IMR-90 (cell line): Measurements from ENCODE around the gene ARFIP2. TPM values are rescaled to one million over a fixed set of nuclear protein-coding genes. Genes with fewer than 3 reads are reported as not detected.

Experiments
- ATAC-seq: fragments of 200-7000 bp; cut with Tn5 transposase; 2 replicates; pipeline ENCODE4 v1.9.1; 2020; ENCODE audit warnings: low read depth, mild to moderate bottlenecking, moderate library complexity
- BruUV-seq: library from RNA; stranded (reverse); fragments of 400-500 nt; replicated peaks from 2 replicates; lab custom pipeline; 2021; lab: Mats Ljungman, UMichigan
- CTCF ChIA-PET: fragments of 300-600 bp; formaldehyde crosslinking; extraction: SDS; loops from one replicate; lab custom pipeline; 2021; ENCODE audit warnings: antibody characterized with exemption; lab: Yijun Ruan, JAX
- POLR2A ChIA-PET: fragments of 300-600 bp; sonication (Branson Sonifier 250); formaldehyde crosslinking; loops from one replicate; lab custom pipeline; 2022; ENCODE audit warnings: antibody characterized with exemption; ENCODE audit not compliant: unreplicated experiment; lab: Charles Lee
- DNase-seq: peaks from one replicate; pipeline ENCODE4 v3.0.0; 2013
- H2AFZ ChIP-seq: replicated peaks from 2 replicates; pipeline ENCODE3; 2013; ENCODE audit warnings: low read length, mild to moderate bottlenecking; ENCODE audit not compliant: poor library complexity
- H2AK5ac ChIP-seq: 2 replicates; pipeline ENCODE4 v1.6.1; 2013; ENCODE audit warnings: low read depth, low read length, inconsistent platforms
- H2AK9ac ChIP-seq: replicated peaks from 2 replicates; pipeline ENCODE3; 2013; ENCODE audit warnings: mild to moderate bottlenecking, low read depth, low read length, moderate library complexity; ENCODE audit not compliant: poor library complexity
- H2BK120ac ChIP-seq: 2 replicates; pipeline ENCODE4 v1.6.1; 2013; ENCODE audit warnings: low read depth, low read length, inconsistent platforms
- H2BK15ac ChIP-seq: 3 replicates; pipeline ENCODE4 v1.6.1; 2013; ENCODE audit warnings: low read depth, low read length, inconsistent platforms
- H2BK20ac ChIP-seq: 2 replicates; pipeline ENCODE4 v1.6.1; 2013; ENCODE audit warnings: low read depth, mild to moderate bottlenecking, inconsistent platforms, low read length, moderate library complexity
- H2BK5ac ChIP-seq: 2 replicates; pipeline ENCODE4 v1.6.1; 2013; ENCODE audit warnings: mild to moderate bottlenecking, low read depth, low read length, inconsistent platforms; ENCODE audit not compliant: poor library complexity, severe bottlenecking
- H3K14ac ChIP-seq: replicated peaks from 2 replicates; pipeline ENCODE4 v1.6.1; 2013; ENCODE audit warnings: low read depth, low read length, inconsistent platforms
- H3K18ac ChIP-seq: 2 replicates; pipeline ENCODE4 v1.6.1; 2013; ENCODE audit warnings: low read depth, low read length, control low read depth
- H3K23ac ChIP-seq: 2 replicates; pipeline ENCODE4 v1.6.1; 2013; ENCODE audit warnings: low read depth, low read length, inconsistent platforms
- H3K27ac ChIP-seq: 2 replicates; pipeline ENCODE4 v1.5.1; 2013; ENCODE audit warnings: mild to moderate bottlenecking, control low read depth, low read length; ENCODE audit not compliant: insufficient read depth
- H3K27me3 ChIP-seq: 2 replicates; pipeline ENCODE4 v1.6.1; 2013; ENCODE audit warnings: low read length; ENCODE audit not compliant: control insufficient read depth, insufficient read depth
- H3K36me3 ChIP-seq: 2 replicates; pipeline ENCODE4 v1.6.1; 2013; ENCODE audit warnings: low read length, mixed read lengths; ENCODE audit not compliant: control insufficient read depth, insufficient read depth
- H3K4ac ChIP-seq: 2 replicates; pipeline ENCODE4 v1.6.1; 2013; ENCODE audit warnings: low read depth, low read length, inconsistent platforms
- H3K4me1 ChIP-seq: 2 replicates; pipeline ENCODE4 v1.6.1; 2013; ENCODE audit warnings: low read length, mixed read lengths; ENCODE audit not compliant: control insufficient read depth, insufficient read depth
- H3K4me2 ChIP-seq: 2 replicates; pipeline ENCODE4 v1.6.1; 2013; ENCODE audit warnings: low read depth, mild to moderate bottlenecking, control low read depth, low read length, moderate library complexity
- H3K4me3 ChIP-seq: 2 replicates; pipeline ENCODE4 v1.5.1; 2013; ENCODE audit warnings: low read depth, mild to moderate bottlenecking, control low read depth, low read length, moderate library complexity; ENCODE audit not compliant: insufficient read depth
- H3K56ac ChIP-seq: 2 replicates; pipeline ENCODE4 v1.6.1; 2013; ENCODE audit warnings: low read length, inconsistent platforms; ENCODE audit not compliant: insufficient read depth; ENCODE audit errors: extremely low read depth
- H3K79me1 ChIP-seq, 2 experiments: 2 replicates each; pipeline ENCODE4 v1.6.1; 2013; ENCODE audit warnings: low read length in 2 of 2, inconsistent platforms in 1 of 2, low read depth in 1 of 2
- H3K9ac ChIP-seq: 2 replicates; pipeline ENCODE4 v1.6.1; 2013; ENCODE audit warnings: low read depth, low read length, control low read depth
- H3K9me1 ChIP-seq: 2 replicates; pipeline ENCODE4 v1.6.1; 2013; ENCODE audit warnings: low read length, inconsistent platforms; ENCODE audit not compliant: insufficient read depth
- H3K9me3 ChIP-seq: 2 replicates; pipeline ENCODE4 v1.6.1; 2013; ENCODE audit warnings: low read length; ENCODE audit not compliant: control insufficient read depth, insufficient read depth
- H4K20me1 ChIP-seq: 2 replicates; pipeline ENCODE4 v1.6.1; 2013; ENCODE audit warnings: low read length, inconsistent platforms; ENCODE audit not compliant: insufficient read depth
- H4K5ac ChIP-seq: 2 replicates; pipeline ENCODE4 v1.6.1; 2013; ENCODE audit warnings: mild to moderate bottlenecking, low read depth, low read length, control low read depth
- H4K8ac ChIP-seq, 2 experiments: 2 replicates each; pipeline ENCODE4 v1.6.1; 2013; ENCODE audit warnings: low read depth in 2 of 2, low read length in 2 of 2, control low read depth in 1 of 2, inconsistent platforms in 1 of 2
- H4K91ac ChIP-seq: 2 replicates; pipeline ENCODE4 v1.6.1; 2013; ENCODE audit warnings: low read depth, low read length, inconsistent platforms; ENCODE audit not compliant: insufficient read depth
- BHLHE40 ChIP-seq: fragments of 150-350 bp; IDR thresholded peaks from 2 replicates; pipeline ENCODE4 v1.6.1; 2016; ENCODE audit warnings: mild to moderate bottlenecking, low read depth, low read length
- CEBPB ChIP-seq: IDR thresholded peaks from 2 replicates; pipeline ENCODE4 v1.6.1; 2012; ENCODE audit warnings: low read depth, low read length, improper control_type of control experiment
- CHD1 ChIP-seq: IDR thresholded peaks from 2 replicates; pipeline ENCODE4 v1.6.1; 2012; ENCODE audit warnings: low read depth, low read length, improper control_type of control experiment
- FOS ChIP-seq: fragments of 150-350 bp; IDR thresholded peaks from 2 replicates; pipeline ENCODE4 v1.6.1; 2016; ENCODE audit warnings: low read depth, low read length
- MAFK ChIP-seq: IDR thresholded peaks from 2 replicates; pipeline ENCODE4 v1.6.1; 2012; ENCODE audit warnings: low read depth, low read length, improper control_type of control experiment
- MAZ ChIP-seq: IDR thresholded peaks from 2 replicates; pipeline ENCODE4 v1.6.1; 2012; ENCODE audit warnings: low read depth, mild to moderate bottlenecking, low read length, improper control_type of control experiment, moderate library complexity, borderline replicate concordance
- MXI1 ChIP-seq: IDR thresholded peaks from 2 replicates; pipeline ENCODE4 v1.6.1; 2012; ENCODE audit warnings: low read depth, mild to moderate bottlenecking, low read length, moderate library complexity, borderline replicate concordance
- NFE2L2 ChIP-seq: fragments of 150-350 bp; IDR thresholded peaks from 2 replicates; pipeline ENCODE4 v1.6.1; 2016; ENCODE audit warnings: low read depth, mild to moderate bottlenecking, low read length
- POLR2A ChIP-seq: IDR thresholded peaks from 2 replicates; pipeline ENCODE4 v1.6.1; 2012; ENCODE audit warnings: mild to moderate bottlenecking, low read depth, low read length
- RAD21 ChIP-seq: IDR thresholded peaks from 2 replicates; pipeline ENCODE4 v1.6.1; 2012; ENCODE audit warnings: low read length, improper control_type of control experiment
- RCOR1 ChIP-seq: IDR thresholded peaks from 2 replicates; pipeline ENCODE4 v1.6.1; 2012; ENCODE audit warnings: mild to moderate bottlenecking, low read length, improper control_type of control experiment; ENCODE audit not compliant: insufficient replicate concordance
- RFX5 ChIP-seq: IDR thresholded peaks from 2 replicates; pipeline ENCODE4 v1.8.0; 2012; ENCODE audit warnings: low read depth, mild to moderate bottlenecking, low read length, moderate library complexity
- SMC3 ChIP-seq: fragments of 150-350 bp; IDR thresholded peaks from 2 replicates; pipeline ENCODE4 v1.6.1; 2016; ENCODE audit warnings: low read depth, mild to moderate bottlenecking, antibody characterized with exemption, low read length, moderate library complexity
- WGBS, 2 experiments: methylation state at CpG; one replicate each; pipeline versions ENCODE4 v1.1.5 to v1.1.7; 2013; ENCODE audit warnings: missing lambda C conversion rate in 2 of 2; ENCODE audit not compliant: insufficient read length in 1 of 2; ENCODE audit errors: extremely low coverage in 2 of 2; 5-methylcytosine and 5-hydroxymethylcytosine counted together
- dilution Hi-C: fragments of 300-500 bp; cut with HindIII; formaldehyde crosslinking; loops from one replicate; pipeline ENCODE4 v1.14.3; 2018; ENCODE audit warnings: low sequenced_read_pairs; ENCODE audit not compliant: unreplicated experiment
- in situ Hi-C: fragments of 300-500 bp; cut with MboI; formaldehyde crosslinking; loops from 3 replicates; pipeline ENCODE4 v1.14.3; 2019; ENCODE audit warnings: low sequenced_read_pairs, inconsistent platforms, mixed read lengths
- intact Hi-C: fragments of 100-400 bp; cut with micrococcal nuclease; formaldehyde crosslinking; loops from 2 replicates; pipeline ENCODE4 v1.10.0; 2022
- polyA plus RNA-seq, 3 experiments: library from polyadenylated mRNA; depleted of rRNA; stranded (reverse); fragments of >200 nt; gene quantifications; 2 replicates each; pipeline ENCODE4 v1.2.3, GENCODE V29; 2012; ENCODE audit warnings: low replicate concordance in 1 of 3
- total RNA-seq: library from RNA; depleted of rRNA; stranded (reverse); fragments of >200 nt; gene quantifications from 2 replicates; pipeline ENCODE4 v1.2.3, GENCODE V29; 2012
- TF ChIP-seq, protein P1 (sequence below): fragments of 150-350 bp; IDR thresholded peaks from 2 replicates; pipeline ENCODE4 v1.6.1; 2016; ENCODE audit warnings: low read depth, mild to moderate bottlenecking, low read length, moderate library complexity, borderline replicate concordance
- TF ChIP-seq, protein P2 (sequence below): conservative IDR thresholded peaks from 2 replicates; pipeline ENCODE4 v1.5.1; 2012; ENCODE audit warnings: mild to moderate bottlenecking, low read depth, low read length, improper control_type of control experiment
- TF ChIP-seq, protein P3 (sequence below): fragments of 150-350 bp; IDR thresholded peaks from 2 replicates; pipeline ENCODE4 v1.6.1; 2017; ENCODE audit warnings: mild to moderate bottlenecking, antibody characterized with exemption, low read length, low read depth

Gene ARFIP2
- total and polyA plus RNA-seq, 2 of the 4 experiments (the other 2 are of a cell fraction), result 84.4 to 93.9 TPM

DNA sequence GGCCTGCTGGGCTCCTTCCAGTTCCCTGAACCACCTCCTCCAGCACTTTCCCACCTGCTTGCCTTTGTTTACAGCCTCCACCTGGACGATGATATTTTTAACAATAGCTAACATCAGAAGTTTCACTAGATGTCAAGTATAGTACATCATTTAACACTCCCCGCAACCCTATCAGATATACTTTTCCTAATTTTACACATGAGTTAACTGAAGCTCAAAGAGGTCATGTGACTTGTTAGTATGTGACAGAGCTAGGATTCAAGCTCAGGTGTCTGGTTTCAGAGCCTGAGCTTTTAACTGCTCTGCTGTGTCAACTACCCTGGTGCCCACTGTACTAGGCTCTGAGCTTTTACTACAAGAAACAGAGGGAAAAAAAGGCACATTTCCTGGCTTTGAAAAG, 26.1 kb downstream of the ARFIP2 start:
- ChIA-PET CTCF (interaction anchor here (1.2 to 1.8 kb wide), 2 partner anchors 9 to 76 kb away, joined by 3 to 8 read pairs; no protein-coding TSS in a partner anchor), POLR2A (no interaction called here)
- dilution Hi-C loops (no loop called here), in situ Hi-C loops (no loop called here), intact Hi-C loops (no loop called here)
- no peak overlapping the region for H3K4me2 ChIP-seq
- no peak overlapping the region for H2AK5ac ChIP-seq
- H3K18ac ChIP-seq, result no peak overlapping the region
- H2BK15ac ChIP-seq, result no peak overlapping the region
- no peak overlapping the region for H3K4ac ChIP-seq
- no peak overlapping the region for H4K8ac ChIP-seq
- peaks cover 57% of the 10 kb centered on the region for H3K36me3 ChIP-seq
- H3K4me1 ChIP-seq, result no peaks in the 10 kb centered on the region
- WGBS, 2 experiments, result no CpG with 5 or more reads among the region's 2 CpGs
- ATAC-seq, result no peak
- no peak overlapping the region for H2BK20ac ChIP-seq
- no peak overlapping the region for H2BK120ac ChIP-seq
- peaks cover 0 to 8% of the 10 kb centered on the region in 2 experiments; a peak in 2 of 4 replicates for H3K79me1 ChIP-seq
- H4K91ac ChIP-seq, result no peak overlapping the region
- BruUV-seq, result no TSS peak
- no peak overlapping the region for H4K5ac ChIP-seq
- H3K14ac ChIP-seq, result no peak overlapping the region
- no peak overlapping the region for H2BK5ac ChIP-seq
- no peak overlapping the region for H3K23ac ChIP-seq
- H3K56ac ChIP-seq, result no peak overlapping the region
- no peaks in the 10 kb centered on the region for H3K9me3 ChIP-seq
- TF ChIP-seq MAFK (no peak), NFE2L2 (no peak), BHLHE40 (no peak), POLR2A (no peak), CEBPB (no peak), SMC3 (no peak), RCOR1 (no peak), CHD1 (no peak), RFX5 (no peak), MAZ (no peak), MXI1 (no peak), FOS (no peak), RAD21 (no peak)
- TF ChIP-seq, protein P1, sequence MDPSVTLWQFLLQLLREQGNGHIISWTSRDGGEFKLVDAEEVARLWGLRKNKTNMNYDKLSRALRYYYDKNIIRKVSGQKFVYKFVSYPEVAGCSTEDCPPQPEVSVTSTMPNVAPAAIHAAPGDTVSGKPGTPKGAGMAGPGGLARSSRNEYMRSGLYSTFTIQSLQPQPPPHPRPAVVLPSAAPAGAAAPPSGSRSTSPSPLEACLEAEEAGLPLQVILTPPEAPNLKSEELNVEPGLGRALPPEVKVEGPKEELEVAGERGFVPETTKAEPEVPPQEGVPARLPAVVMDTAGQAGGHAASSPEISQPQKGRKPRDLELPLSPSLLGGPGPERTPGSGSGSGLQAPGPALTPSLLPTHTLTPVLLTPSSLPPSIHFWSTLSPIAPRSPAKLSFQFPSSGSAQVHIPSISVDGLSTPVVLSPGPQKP, result no peak
- TF ChIP-seq, protein P2, sequence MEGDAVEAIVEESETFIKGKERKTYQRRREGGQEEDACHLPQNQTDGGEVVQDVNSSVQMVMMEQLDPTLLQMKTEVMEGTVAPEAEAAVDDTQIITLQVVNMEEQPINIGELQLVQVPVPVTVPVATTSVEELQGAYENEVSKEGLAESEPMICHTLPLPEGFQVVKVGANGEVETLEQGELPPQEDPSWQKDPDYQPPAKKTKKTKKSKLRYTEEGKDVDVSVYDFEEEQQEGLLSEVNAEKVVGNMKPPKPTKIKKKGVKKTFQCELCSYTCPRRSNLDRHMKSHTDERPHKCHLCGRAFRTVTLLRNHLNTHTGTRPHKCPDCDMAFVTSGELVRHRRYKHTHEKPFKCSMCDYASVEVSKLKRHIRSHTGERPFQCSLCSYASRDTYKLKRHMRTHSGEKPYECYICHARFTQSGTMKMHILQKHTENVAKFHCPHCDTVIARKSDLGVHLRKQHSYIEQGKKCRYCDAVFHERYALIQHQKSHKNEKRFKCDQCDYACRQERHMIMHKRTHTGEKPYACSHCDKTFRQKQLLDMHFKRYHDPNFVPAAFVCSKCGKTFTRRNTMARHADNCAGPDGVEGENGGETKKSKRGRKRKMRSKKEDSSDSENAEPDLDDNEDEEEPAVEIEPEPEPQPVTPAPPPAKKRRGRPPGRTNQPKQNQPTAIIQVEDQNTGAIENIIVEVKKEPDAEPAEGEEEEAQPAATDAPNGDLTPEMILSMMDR, result no peak
- TF ChIP-seq, protein P3, sequence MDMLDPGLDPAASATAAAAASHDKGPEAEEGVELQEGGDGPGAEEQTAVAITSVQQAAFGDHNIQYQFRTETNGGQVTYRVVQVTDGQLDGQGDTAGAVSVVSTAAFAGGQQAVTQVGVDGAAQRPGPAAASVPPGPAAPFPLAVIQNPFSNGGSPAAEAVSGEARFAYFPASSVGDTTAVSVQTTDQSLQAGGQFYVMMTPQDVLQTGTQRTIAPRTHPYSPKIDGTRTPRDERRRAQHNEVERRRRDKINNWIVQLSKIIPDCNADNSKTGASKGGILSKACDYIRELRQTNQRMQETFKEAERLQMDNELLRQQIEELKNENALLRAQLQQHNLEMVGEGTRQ, result no peak
- H3K27ac ChIP-seq, result no peak overlapping the region
- H3K9me1 ChIP-seq, result peaks cover 4% of the 10 kb centered on the region; the same call in 1 of the 2 replicates
- H3K4me3 ChIP-seq, result no peak overlapping the region
- H4K20me1 ChIP-seq, result peaks cover 5% of the 10 kb centered on the region; the same call in 1 of the 2 replicates
- no peak for DNase-seq
- H2AFZ ChIP-seq, result no peak overlapping the region
- no peak overlapping the region for H3K9ac ChIP-seq
- no peaks in the 10 kb centered on the region for H3K27me3 ChIP-seq
- H2AK9ac ChIP-seq, result no peak overlapping the region
